HG03469 (cell line): ENCODE results near the gene CDKAL1.
"Not testable (repeated sequence)": the region's sequence is repeated elsewhere in the genome, so short reads cannot be mapped to it uniquely, and the experiment has no call there.

Experiments used
- ATAC-seq: cut with Tn5 transposase; IDR thresholded peaks from one replicate; pipeline ENCODE4 v1.9.1; 2021; ENCODE audit warnings: mild to moderate bottlenecking, moderate library complexity, moderate number of reproducible peaks; ENCODE audit not compliant: unreplicated experiment

CDKAL1 gene

GRCh38 chr6:20589266-20589665 is 55.0 kb downstream of the CDKAL1 start:
- no peak for ATAC-seq

DNA sequence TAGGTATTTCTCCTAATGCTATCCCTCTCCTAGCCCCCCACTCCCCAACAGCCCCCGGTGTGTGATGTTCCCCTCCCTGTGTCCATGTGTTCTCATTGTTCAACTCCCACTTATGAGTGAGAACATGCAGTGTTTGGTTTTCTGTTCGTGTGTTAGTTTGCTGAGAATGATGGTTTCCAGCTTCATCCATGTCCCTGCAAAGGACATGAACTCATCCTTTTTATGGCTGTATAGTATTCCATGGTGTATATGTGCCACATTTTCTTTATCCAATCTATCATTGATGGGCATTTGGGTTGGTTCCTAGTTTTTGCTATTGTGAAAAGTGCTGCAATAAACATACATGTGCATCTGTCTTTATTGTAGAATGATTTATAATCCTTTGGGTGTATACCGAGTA is 56.2 kb downstream of the CDKAL1 start:
- not testable (repeated sequence) for ATAC-seq

GRCh38 chr6:20594299-20594853 is 60.1 kb downstream of the CDKAL1 start:
- not testable (repeated sequence) for ATAC-seq

GRCh38 chr6:20599302-20600051 is 65.2 kb downstream of the CDKAL1 start:
- ATAC-seq = peak; percentile 60

- ATAC-seq = no peak
Measured at GRCh38 chr6:20600831-20601230, 66.6 kb downstream of the CDKAL1 start.

GRCh38 chr6:20604159-20604558 is 69.9 kb downstream of the CDKAL1 start:
- no peak for ATAC-seq

- ATAC-seq = no peak
Measured at GRCh38 chr6:20605061-20605460, 70.8 kb downstream of the CDKAL1 start.

- no peak for ATAC-seq
Measured at GRCh38 chr6:20605581-20605980, 71.3 kb downstream of the CDKAL1 start.

DNA sequence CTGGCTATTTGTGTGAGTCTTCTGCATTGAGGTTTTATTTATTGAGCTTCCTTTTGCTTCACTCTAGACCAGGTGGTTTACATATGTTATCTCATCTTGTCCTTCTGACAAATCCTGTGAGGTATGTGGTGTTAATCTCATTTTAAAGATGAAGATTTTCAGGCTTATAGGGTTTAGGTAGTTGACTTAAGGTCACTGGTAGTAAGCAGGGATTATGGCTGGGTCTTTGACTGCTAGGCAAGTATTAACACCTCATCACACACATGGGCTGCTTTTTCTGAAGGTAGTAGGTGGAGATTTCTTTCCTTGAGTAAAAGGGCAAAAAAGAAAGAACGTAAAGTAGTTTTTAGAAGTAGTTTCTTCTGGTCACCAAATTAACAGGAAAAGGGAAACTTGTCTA is 72.6 kb downstream of the CDKAL1 start:
- no peak for ATAC-seq

GRCh38 chr6:20608356-20608755 is 74.1 kb downstream of the CDKAL1 start:
- no peak for ATAC-seq

DNA sequence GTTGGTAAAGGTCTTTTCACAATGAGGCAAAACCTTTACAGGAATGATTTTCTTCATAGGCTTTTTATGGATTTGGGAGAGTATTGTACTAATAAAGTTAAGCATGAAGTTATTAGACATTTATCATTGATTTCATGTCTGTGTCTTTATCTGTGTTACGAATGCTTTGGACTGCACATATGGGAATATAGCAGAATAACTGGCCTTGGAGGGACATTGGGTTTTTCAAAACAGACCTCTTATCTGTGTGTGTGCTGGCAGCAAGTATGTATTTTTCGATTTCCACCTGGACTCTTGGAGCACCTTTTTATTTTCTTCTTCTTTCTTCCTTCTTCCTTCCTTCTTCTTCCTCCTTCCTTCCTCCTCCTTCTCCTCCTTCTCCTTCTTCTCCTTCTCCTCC is 74.6 kb downstream of the CDKAL1 start:
- no peak for ATAC-seq

- ATAC-seq = not testable (repeated sequence)
Measured at GRCh38 chr6:20609924-20610323, 75.7 kb downstream of the CDKAL1 start.

DNA sequence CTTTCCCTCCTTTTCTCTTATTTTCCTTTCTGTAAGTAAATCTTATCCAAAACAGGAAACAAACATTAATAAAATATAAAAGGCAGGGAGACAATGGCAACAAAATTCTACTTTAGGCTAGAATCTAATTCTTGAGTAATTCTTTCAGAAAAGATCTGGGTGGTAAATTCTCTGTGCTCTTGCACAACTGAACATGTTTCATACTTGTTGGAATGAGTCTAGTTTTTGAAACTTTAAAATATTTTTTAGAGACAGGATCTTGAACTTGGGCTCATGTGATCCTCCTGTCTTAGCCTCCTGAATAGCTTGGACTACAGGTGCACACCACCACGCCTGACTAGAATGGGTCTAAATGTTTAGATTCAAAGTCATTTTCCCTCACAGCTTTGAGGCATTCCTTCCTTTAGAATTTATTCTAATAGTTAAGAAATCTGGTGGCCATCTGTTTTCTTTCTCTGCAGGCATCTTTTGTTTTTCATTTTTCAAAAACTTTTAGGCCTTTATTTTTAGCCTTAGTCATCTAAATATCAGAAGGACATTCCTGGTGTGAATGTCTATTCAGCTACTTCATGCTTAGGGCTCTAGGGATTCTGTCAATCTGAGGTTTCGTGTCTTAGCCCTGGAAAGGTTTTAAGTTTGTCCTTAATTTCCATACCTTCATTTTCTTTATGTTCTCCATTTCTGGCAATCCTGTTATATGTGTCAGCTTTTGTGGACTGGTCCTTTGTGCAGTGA is 76.5 kb downstream of the CDKAL1 start:
- no peak for ATAC-seq

- ATAC-seq = not testable (repeated sequence)
Measured at GRCh38 chr6:20617537-20617936, 83.3 kb downstream of the CDKAL1 start.

DNA sequence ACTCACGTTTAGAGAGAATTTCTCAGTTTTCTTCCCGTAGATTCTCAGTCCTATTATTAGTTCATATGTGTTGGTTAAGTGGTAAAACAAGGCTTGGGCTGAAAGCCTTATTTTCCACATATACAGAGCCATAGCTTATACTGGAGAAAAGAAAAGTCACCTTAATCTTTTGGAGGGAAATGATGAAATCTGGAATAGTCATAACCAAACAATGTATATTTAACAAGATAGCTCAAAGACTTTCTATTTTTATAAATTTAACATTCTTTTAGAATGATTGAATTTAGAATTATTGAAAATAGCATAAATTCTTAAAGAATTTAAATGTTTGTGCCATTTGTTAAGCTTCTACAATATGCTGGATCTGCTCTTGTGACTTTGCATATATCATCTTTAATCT is 85.8 kb downstream of the CDKAL1 start:
- no peak for ATAC-seq

DNA sequence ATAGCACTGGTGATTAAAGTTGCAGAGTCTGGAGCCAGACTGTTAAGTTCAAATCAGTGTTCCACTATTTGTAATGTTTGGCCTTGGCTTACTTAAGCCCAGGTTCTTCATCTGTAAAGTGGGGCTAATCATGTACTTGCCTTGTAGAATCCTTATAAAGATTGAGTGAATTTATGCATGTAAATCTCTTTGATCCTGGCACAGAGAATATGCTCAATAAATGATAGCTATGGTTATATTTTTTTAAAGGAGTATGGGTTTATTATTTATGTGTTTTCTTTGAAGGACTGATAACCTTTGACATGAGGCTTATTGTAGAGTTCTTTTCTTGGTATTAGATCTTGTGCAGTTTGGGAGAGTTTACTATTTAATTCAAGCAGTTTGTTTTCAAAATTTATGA is 89.5 kb downstream of the CDKAL1 start:
- no peak for ATAC-seq

- no peak for ATAC-seq
Measured at GRCh38 chr6:20626165-20626564, 91.9 kb downstream of the CDKAL1 start.

DNA sequence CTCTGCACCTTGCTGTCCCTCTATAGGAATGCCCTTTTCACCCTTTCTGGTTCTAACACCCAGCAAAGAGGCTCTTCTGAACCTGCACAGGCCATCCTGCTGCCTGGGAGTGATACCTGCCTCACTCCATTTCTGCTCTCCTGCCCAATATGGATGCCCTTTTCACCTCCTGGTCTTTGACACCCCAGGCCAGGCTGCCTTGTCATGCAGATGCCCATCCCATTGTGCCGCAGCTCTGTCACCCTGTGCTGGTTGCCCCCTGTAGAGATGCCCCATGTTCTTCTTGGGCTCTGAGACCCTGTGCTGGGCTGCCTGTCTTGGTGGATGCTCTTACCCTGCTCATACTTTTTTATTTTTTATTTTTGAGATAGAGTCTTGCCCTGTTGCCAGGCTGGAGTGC is 95.3 kb downstream of the CDKAL1 start:
- no peak for ATAC-seq

DNA sequence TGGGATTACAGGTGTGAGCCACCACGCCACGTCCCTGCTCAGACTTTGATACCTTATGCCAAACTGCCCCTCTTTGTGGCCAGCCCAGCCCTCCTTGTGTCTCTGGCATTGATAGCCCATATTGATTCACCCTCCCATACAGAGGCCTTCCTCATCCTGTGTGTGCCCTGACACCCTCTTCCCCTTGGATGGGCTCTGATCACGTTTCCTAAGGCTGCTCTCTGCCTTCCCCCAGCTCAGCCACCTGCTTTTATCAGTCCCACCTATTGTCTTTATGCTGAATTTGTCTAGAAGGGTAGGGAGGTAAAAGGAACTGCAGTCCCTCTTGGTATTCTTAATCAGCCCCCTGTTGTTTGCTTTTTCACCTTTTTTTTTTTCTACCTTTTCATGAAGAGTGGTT is 95.9 kb downstream of the CDKAL1 start:
- no peak for ATAC-seq

DNA sequence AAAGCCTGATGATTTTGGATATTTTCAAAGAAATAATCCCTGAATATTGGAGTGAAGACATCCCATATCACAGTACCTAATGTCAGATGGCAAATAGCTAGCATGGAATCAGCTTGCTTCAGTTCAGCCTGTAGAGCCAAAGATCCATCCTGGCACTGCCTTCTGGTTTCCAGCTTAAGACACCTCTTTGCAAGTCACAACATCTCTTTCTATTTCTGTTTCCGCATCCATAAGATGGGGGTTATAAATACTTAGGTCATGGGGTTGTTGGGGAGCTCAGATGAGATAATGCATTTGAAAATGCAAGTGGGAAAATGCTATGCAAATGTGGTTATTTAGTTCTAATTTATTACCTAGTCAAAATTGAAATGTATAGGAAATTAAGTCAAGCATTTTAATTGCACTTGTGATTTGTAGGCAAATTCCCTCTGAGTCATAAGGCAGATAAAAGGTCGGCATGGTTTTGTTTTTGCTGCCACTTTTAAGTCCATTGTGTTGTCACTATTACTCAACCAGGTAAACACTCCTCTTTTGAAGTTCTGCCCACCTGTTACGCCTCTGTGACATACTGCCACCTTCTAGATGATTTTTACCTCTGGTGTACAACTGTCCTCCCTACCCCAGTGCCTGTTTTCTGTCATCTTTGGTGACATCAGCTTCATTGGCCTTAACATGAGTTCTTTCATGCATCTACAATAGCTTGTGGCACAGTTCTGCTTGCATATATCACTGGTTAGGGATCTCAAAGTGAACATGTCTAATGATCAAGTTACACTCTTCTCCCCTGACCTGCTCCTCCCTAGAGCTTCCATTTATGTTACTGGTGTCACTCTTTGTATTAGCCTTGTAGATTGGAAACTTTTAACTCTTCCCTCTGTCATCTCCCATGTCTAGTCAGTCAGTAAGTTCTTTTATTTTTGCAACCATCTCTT is 96.6 kb downstream of the CDKAL1 start:
- ATAC-seq = peak; percentile 49

GRCh38 chr6:20631549-20631924 is 97.3 kb downstream of the CDKAL1 start:
- ATAC-seq = no peak
